ENCODE measurements around the gene GSPT1.

DNA sequence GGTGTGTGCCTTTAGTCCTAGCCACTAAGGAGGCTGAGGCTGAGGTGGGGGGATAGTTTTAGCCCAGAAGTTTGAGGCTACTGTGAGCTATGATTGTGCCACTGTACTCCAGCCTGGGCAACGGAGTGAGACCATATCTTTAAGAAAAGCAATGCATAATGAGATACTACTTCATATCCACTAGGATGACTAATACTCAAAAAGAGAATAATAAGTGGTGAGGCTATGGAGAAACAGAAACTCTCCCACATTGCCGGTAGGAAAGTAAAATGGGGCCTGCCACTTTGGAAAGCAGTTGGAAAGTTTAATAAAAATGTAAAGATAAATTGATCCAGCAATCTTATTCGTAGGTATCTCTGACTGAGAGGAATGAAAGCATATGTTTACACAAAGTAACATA, 30.7 kb upstream of the GSPT1 start:
- no peak for TF ChIP-seq POLR2AphosphoS5 (IDR thresholded peaks at IDR 0.05; ENCODE audit: borderline replicate concordance, low read depth, low read length)
- TF ChIP-seq EZH2 (IDR thresholded peaks at IDR 0.05), result no peak

Measured in SK-N-MC (cell line).